GM10248 (cell line): ENCODE data around the gene NUP98.

Experiments used
- CTCF ChIA-PET: fragments of 300-600 bp; sonication (Branson Sonifier 250); formaldehyde crosslinking; extraction: SDS; loops from one replicate; lab custom pipeline; 2021; ENCODE audit warnings: antibody characterized with exemption; lab: Yijun Ruan, JAX
- POLR2A ChIA-PET: fragments of 350-650 bp; sonication (Branson Sonifier 250); formaldehyde crosslinking; extraction: SDS; loops from one replicate; lab custom pipeline; 2020; ENCODE audit warnings: antibody characterized with exemption; lab: Yijun Ruan, JAX
- DNase-seq: peaks from one replicate; pipeline ENCODE4 v3.0.0; 2012; ENCODE audit errors: extremely low spot score
- CTCF ChIP-seq: IDR thresholded peaks from 2 replicates; pipeline ENCODE4 v1.5.1; 2012; ENCODE audit warnings: mild to moderate bottlenecking, low read depth; ENCODE audit errors: extremely low read depth, missing control alignments, control extremely low read depth

Gene NUP98

GRCh38 chr11:3755151-3755550, 42.2 kb downstream of the NUP98 start:
- no peak for DNase-seq
- ChIA-PET CTCF (interaction anchor here (1.0 kb wide), 1 partner anchor 15 kb away, joined by 4 read pairs; no protein-coding TSS in a partner anchor), POLR2A (interaction anchor here (0.7 kb wide), 1 partner anchor 137 kb away, joined by 3 read pairs; no protein-coding TSS in a partner anchor)
- TF ChIP-seq CTCF = no peak

GRCh38 chr11:3753110-3753509, 44.2 kb downstream of the NUP98 start:
- DNase-seq = no peak
- ChIA-PET POLR2A (no interaction called here), CTCF (no interaction called here)
- no peak for TF ChIP-seq CTCF

GRCh38 chr11:3747704-3748103, 49.6 kb downstream of the NUP98 start:
- no peak for DNase-seq
- CTCF ChIA-PET = no interaction called here
- POLR2A ChIA-PET = no interaction called here
- TF ChIP-seq CTCF = no peak

GRCh38 chr11:3745161-3745560, 52.2 kb downstream of the NUP98 start:
- no peak for TF ChIP-seq CTCF
- POLR2A ChIA-PET = no interaction called here
- DNase-seq = no peak
- CTCF ChIA-PET = interaction anchor here (1.0 to 1.4 kb wide), 2 partner anchors 9 to 11 kb away, joined by 3 read pairs; no protein-coding TSS in a partner anchor

GRCh38 chr11:3738723-3739122, 58.6 kb downstream of the NUP98 start:
- ChIA-PET CTCF (interaction anchor here (0.9 kb wide), 1 partner anchor 13 kb away, joined by 3 read pairs; no protein-coding TSS in a partner anchor), POLR2A (no interaction called here)
- no peak for TF ChIP-seq CTCF
- no peak for DNase-seq

- DNase-seq = no peak
- POLR2A ChIA-PET = no interaction called here
Observed at GRCh38 chr11:3738241-3738640, 59.1 kb downstream of the NUP98 start.

More at GRCh38 chr11:3738241-3738640, 59.1 kb downstream of the NUP98 start:
- no peak for TF ChIP-seq CTCF
- CTCF ChIA-PET = no interaction called here
